Loucy (cell line): ENCODE data around the gene TCF7L2.

ENCODE experiments used
- H2AFZ ChIP-seq: fragments of 200-600 bp; sonication (generic); 2 replicates; pipeline ENCODE4 v1.6.0; 2016; ENCODE audit warnings: antibody characterized with exemption, mild to moderate bottlenecking, low read length, moderate library complexity
- H3F3A ChIP-seq: fragments of 200-600 bp; 2 replicates; pipeline ENCODE4 v1.6.0; 2016; ENCODE audit warnings: antibody characterized with exemption, low read depth, mild to moderate bottlenecking
- H3K27me3 ChIP-seq: fragments of 200-600 bp; sonication (generic); 2 replicates; pipeline ENCODE4 v1.6.1; 2014; ENCODE audit warnings: low read length, mild to moderate bottlenecking; ENCODE audit not compliant: insufficient read depth, poor library complexity, severe bottlenecking
- H3K36me3 ChIP-seq: fragments of 200-600 bp; sonication (generic); 2 replicates; pipeline ENCODE4 v1.6.1; 2016; ENCODE audit warnings: low read length; ENCODE audit not compliant: insufficient read depth
- H3K4me1 ChIP-seq: fragments of 200-600 bp; sonication (generic); 2 replicates; pipeline ENCODE4 v1.5.1; 2014; ENCODE audit warnings: low read length, mild to moderate bottlenecking; ENCODE audit not compliant: insufficient read depth, poor library complexity, severe bottlenecking
- H3K4me2 ChIP-seq: fragments of 200-600 bp; sonication (generic); 2 replicates; pipeline ENCODE4 v1.6.0; 2014; ENCODE audit warnings: antibody characterized with exemption, low read length, low read depth, mild to moderate bottlenecking; ENCODE audit not compliant: poor library complexity, severe bottlenecking
- H3K4me3 ChIP-seq: fragments of 200-600 bp; sonication (generic); 2 replicates; pipeline ENCODE4 v1.5.1; 2014; ENCODE audit warnings: low read length, mild to moderate bottlenecking, mixed read lengths; ENCODE audit not compliant: poor library complexity, severe bottlenecking
- H3K79me2 ChIP-seq: fragments of 200-600 bp; sonication (generic); 2 replicates; pipeline ENCODE4 v1.6.1; 2014; ENCODE audit warnings: low read length; ENCODE audit not compliant: insufficient read depth
- H3K9ac ChIP-seq: fragments of 200-600 bp; sonication (generic); 2 replicates; pipeline ENCODE4 v1.6.0; 2014; ENCODE audit warnings: mild to moderate bottlenecking, low read depth, low read length, moderate library complexity; ENCODE audit not compliant: poor library complexity, severe bottlenecking
- H3K9me2 ChIP-seq: fragments of 200-600 bp; sonication (generic); replicated peaks from 2 replicates; pipeline ENCODE4 v1.6.1; 2016; ENCODE audit warnings: low read depth, low read length, mixed read lengths
- H3K9me3 ChIP-seq: fragments of 200-600 bp; sonication (generic); 2 replicates; pipeline ENCODE4 v1.6.1; 2014; ENCODE audit warnings: mild to moderate bottlenecking, antibody characterized with exemption, low read length, low read depth; ENCODE audit not compliant: insufficient read depth
- H4K20me1 ChIP-seq: fragments of 200-600 bp; sonication (generic); 2 replicates; pipeline ENCODE4 v1.6.0; 2014; ENCODE audit warnings: antibody characterized with exemption, low read length, mild to moderate bottlenecking; ENCODE audit not compliant: insufficient read depth, poor library complexity, severe bottlenecking
- CTCF ChIP-seq: fragments of 200-600 bp; sonication (generic); conservative IDR thresholded peaks from 2 replicates; pipeline ENCODE4 v1.5.1; 2014; ENCODE audit warnings: mild to moderate bottlenecking, antibody characterized with exemption, low read length
- EZH2phosphoT487 ChIP-seq: fragments of 200-600 bp; IDR thresholded peaks from 2 replicates; pipeline ENCODE4 v1.6.1; 2018; ENCODE audit warnings: antibody characterized with exemption, mild to moderate bottlenecking, moderate library complexity, borderline replicate concordance

Gene TCF7L2

GRCh38 chr10:113000876-113001598 is 51.0 kb downstream of the TCF7L2 start:
- no peaks in the 10 kb centered on the region for H3K36me3 ChIP-seq
- H3F3A ChIP-seq = no peaks in the 10 kb centered on the region
- no peaks in the 10 kb centered on the region for H3K9me2 ChIP-seq
- TF ChIP-seq CTCF (no peak), EZH2phosphoT487 (no peak)
- peaks cover 5% of the 10 kb centered on the region for H4K20me1 ChIP-seq
- no peaks in the 10 kb centered on the region for H3K9me3 ChIP-seq
- no peaks in the 10 kb centered on the region for H3K27me3 ChIP-seq
- H2AFZ ChIP-seq = no peak overlapping the region
- H3K4me3 ChIP-seq = no peak overlapping the region
- no peaks in the 10 kb centered on the region for H3K4me1 ChIP-seq
- no peak overlapping the region for H3K4me2 ChIP-seq
- H3K79me2 ChIP-seq = peaks cover 15% of the 10 kb centered on the region
- H3K9ac ChIP-seq = no peak overlapping the region

DNA sequence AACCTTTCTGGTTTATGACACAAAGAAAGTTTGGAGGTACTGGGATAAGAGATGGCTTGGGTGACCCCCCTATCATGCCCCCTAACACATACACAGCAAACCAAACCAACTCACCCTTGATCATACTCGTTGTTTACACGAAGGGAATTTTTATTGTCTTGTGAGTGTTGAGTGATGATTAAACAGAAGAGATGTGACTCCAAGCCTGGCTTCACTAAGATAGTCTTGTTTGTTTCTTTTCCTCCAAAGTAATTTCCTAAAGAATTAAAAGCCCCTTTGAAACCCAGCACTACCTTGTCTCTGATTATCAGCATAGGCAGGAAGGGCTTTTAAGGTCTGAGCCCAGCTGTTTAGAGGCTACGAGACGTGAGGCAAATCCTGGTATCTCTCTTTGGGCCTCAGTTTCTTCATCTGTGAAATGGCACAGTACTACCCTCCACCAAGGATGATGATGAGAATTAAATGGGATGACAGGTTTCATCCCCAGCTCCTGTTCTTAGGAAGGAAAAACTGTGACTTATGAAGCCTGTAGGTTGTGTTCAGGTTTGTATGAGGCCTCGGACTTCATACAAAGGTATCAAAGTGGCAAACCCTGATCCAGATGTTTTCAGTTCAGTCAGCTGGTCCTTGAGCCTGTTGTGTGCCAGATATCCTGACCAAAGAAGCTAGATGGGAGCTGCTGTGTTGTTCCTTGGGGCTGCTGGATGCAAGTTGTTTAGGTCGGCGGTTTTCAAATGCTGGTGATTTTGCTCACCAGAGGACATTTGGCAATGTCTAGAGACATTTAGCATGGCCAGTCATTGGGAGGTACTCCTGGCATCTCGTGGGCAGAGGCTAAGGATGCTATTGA is 51.8 kb downstream of the TCF7L2 start:
- no peak overlapping the region for H3K4me3 ChIP-seq
- no peaks in the 10 kb centered on the region for H3K27me3 ChIP-seq
- H4K20me1 ChIP-seq = peaks cover 11% of the 10 kb centered on the region
- no peak overlapping the region for H3K4me2 ChIP-seq
- TF ChIP-seq CTCF = no peak
- no peak for TF ChIP-seq EZH2phosphoT487
- H2AFZ ChIP-seq = no peak overlapping the region
- no peaks in the 10 kb centered on the region for H3K36me3 ChIP-seq
- no peaks in the 10 kb centered on the region for H3F3A ChIP-seq
- peaks cover 15% of the 10 kb centered on the region for H3K79me2 ChIP-seq
- H3K4me1 ChIP-seq = peaks cover 8% of the 10 kb centered on the region
- no peaks in the 10 kb centered on the region for H3K9me3 ChIP-seq
- no peaks in the 10 kb centered on the region for H3K9me2 ChIP-seq
- H3K9ac ChIP-seq = no peak overlapping the region

GRCh38 chr10:113002449-113002777 is 52.4 kb downstream of the TCF7L2 start:
- Histone ChIP-seq H3K79me2 (peaks cover 15% of the 10 kb centered on the region), H3K9me3 (no peaks in the 10 kb centered on the region), H4K20me1 (peaks cover 13% of the 10 kb centered on the region)

More at GRCh38 chr10:113002449-113002777, 52.4 kb downstream of the TCF7L2 start:
- no peak overlapping the region for H2AFZ ChIP-seq
- no peak overlapping the region for H3K4me3 ChIP-seq
- TF ChIP-seq CTCF = no peak
- no peak for TF ChIP-seq EZH2phosphoT487
- H3K9me2 ChIP-seq = no peaks in the 10 kb centered on the region
- H3K9ac ChIP-seq = no peak overlapping the region
- H3K4me1 ChIP-seq = peaks cover 13% of the 10 kb centered on the region
- H3K36me3 ChIP-seq = no peaks in the 10 kb centered on the region
- no peaks in the 10 kb centered on the region for H3F3A ChIP-seq
- no peaks in the 10 kb centered on the region for H3K27me3 ChIP-seq
- no peak overlapping the region for H3K4me2 ChIP-seq
